ENCODE measurements around the gene CBFA2T2. TPM values are rescaled to one million over a fixed set of nuclear protein-coding genes. Genes with fewer than 3 reads are reported as not detected.
A peak's percentile ranks its signal among the peaks of the same experiment; 100 is the strongest.
"Not testable (repeated sequence)": the region's sequence is repeated elsewhere in the genome, so short reads cannot be mapped to it uniquely, and the experiment has no call there.

CBFA2T2 gene
- total and polyA plus RNA-seq, 5 donors: 5.6 to 13.9 (median 12.0) TPM

- WGBS: 74% methylated on average over 3 of the region's 3 CpGs
- H3K4me3 ChIP-seq (ENCODE audit: low read length): no peak overlapping the region
- H3K4me1 ChIP-seq (ENCODE audit: control insufficient read depth, insufficient read depth, low read length): peaks cover 1% of the 10 kb centered on the region
- ATAC-seq: no peak
- DNase-seq: no peak
- H3K27ac ChIP-seq (ENCODE audit: low read length): no peak overlapping the region
- H3K9me3 ChIP-seq (ENCODE audit: control insufficient read depth, low read length): no peaks in the 10 kb centered on the region
- no peaks in the 10 kb centered on the region for H3K27me3 ChIP-seq (ENCODE audit: control insufficient read depth, insufficient read depth)
- intact Hi-C loops (cut with DNase I): no loop called here
Observed at GRCh38 chr20:33552519-33552918, 62.6 kb downstream of the CBFA2T2 start.

DNA sequence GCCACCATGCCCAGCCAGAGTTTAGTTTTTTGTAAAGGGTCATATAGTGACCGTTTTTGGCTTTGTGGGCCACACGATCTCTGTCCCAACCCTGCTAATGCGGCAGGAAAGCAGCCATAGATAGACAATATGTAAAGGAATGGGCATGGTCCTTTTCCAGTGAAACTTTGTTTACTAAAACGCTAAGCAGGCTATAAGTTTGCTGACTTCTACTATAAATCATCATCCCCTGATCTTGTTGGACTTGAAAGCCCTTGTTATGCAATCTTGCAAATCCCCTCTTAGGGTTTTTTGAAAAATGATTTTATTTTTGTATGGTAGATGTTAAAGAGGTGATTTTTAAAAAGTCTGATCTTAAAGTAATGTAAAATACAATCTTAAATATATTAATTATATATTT is 63.6 kb downstream of the CBFA2T2 start:
- DNase-seq: no peak
- no peak overlapping the region for H3K27ac ChIP-seq (ENCODE audit: low read length)
- 91% methylated on average over 4 of the region's 4 CpGs for WGBS
- intact Hi-C loops (cut with DNase I): no loop called here
- H3K9me3 ChIP-seq (ENCODE audit: control insufficient read depth, low read length): no peaks in the 10 kb centered on the region
- H3K27me3 ChIP-seq (ENCODE audit: control insufficient read depth, insufficient read depth): no peaks in the 10 kb centered on the region
- no peak overlapping the region for H3K4me3 ChIP-seq (ENCODE audit: low read length)
- H3K4me1 ChIP-seq (ENCODE audit: control insufficient read depth, insufficient read depth, low read length): peaks cover 1% of the 10 kb centered on the region
- ATAC-seq: no peak

- intact Hi-C loops (cut with DNase I): no loop called here
- no peaks in the 10 kb centered on the region for H3K9me3 ChIP-seq (ENCODE audit: control insufficient read depth, low read length)
- whole genome bisulfite sequencing: 35% methylated on average over 2 of the region's 2 CpGs
- peaks cover 1% of the 10 kb centered on the region for H3K4me1 ChIP-seq (ENCODE audit: control insufficient read depth, insufficient read depth, low read length)
- ATAC-seq: peak; percentile 86 to 87
- no peak overlapping the region for H3K27ac ChIP-seq (ENCODE audit: low read length)
- H3K4me3 ChIP-seq (ENCODE audit: low read length): no peak overlapping the region
- DNase-seq: no peak
- no peaks in the 10 kb centered on the region for H3K27me3 ChIP-seq (ENCODE audit: control insufficient read depth, insufficient read depth)
Observed at GRCh38 chr20:33554914-33555420, 65.1 kb downstream of the CBFA2T2 start.

GRCh38 chr20:33555755-33556154 is 65.9 kb downstream of the CBFA2T2 start:
- intact Hi-C loops (cut with DNase I): no loop called here
- no peak overlapping the region for H3K4me3 ChIP-seq (ENCODE audit: low read length)
- H3K4me1 ChIP-seq (ENCODE audit: control insufficient read depth, insufficient read depth, low read length): peaks cover 1% of the 10 kb centered on the region
- H3K9me3 ChIP-seq (ENCODE audit: control insufficient read depth, low read length): no peaks in the 10 kb centered on the region
- DNase-seq: no peak
- H3K27me3 ChIP-seq (ENCODE audit: control insufficient read depth, insufficient read depth): no peaks in the 10 kb centered on the region
- no peak for ATAC-seq
- WGBS: 98% methylated on average over 3 of the region's 3 CpGs
- no peak overlapping the region for H3K27ac ChIP-seq (ENCODE audit: low read length)

- DNase-seq (no peak), ATAC-seq (no peak)
- Histone ChIP-seq H3K4me1 (ENCODE audit: control insufficient read depth, insufficient read depth, low read length) (peaks cover 1% of the 10 kb centered on the region), H3K9me3 (ENCODE audit: control insufficient read depth, low read length) (no peaks in the 10 kb centered on the region), H3K27me3 (ENCODE audit: control insufficient read depth, insufficient read depth) (no peaks in the 10 kb centered on the region), H3K4me3 (ENCODE audit: low read length) (no peak overlapping the region), H3K27ac (ENCODE audit: low read length) (no peak overlapping the region)
- 96% methylated on average over 3 of the region's 3 CpGs for WGBS
- intact Hi-C loops (cut with DNase I): no loop called here
Observed at GRCh38 chr20:33556246-33556645, 66.3 kb downstream of the CBFA2T2 start.

DNA sequence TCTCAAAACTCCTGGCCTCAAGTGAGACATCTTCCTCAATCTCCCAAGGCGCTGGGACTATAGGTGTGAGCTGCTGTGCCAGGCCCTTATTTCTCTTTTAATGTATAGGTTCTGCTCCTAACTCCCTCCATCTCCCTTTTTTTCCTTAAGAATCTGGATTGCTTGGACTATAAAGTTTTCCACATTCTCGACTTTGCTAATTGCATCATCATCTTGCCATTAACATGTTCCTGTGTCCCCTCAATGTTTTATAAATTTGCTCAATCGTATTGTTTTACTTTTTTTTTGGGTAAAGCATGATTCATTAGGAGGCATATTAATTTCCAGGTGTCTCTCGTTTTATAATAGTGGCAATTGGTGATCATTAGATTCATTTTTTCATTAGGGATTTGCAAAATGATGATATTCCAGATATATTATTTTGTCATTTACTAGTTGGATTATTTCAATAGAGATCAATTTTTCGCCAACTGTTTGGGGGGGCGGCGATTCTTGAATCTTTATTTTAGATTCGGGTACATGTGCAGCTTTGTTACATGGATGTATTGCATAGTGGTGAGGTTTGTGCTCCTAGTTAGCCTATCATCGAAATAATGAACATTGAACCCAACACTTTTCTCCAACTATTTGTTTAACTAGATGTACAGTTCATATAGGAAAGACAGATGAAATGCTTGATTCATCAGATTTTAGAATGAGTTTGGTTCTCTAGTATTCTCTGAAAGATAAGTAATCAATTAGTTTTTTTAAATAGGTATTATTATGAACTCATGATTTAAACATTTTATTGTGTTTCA is 68.7 kb downstream of the CBFA2T2 start:
- H3K27ac ChIP-seq (ENCODE audit: low read length): no peak overlapping the region
- peaks cover 1% of the 10 kb centered on the region for H3K4me1 ChIP-seq (ENCODE audit: control insufficient read depth, insufficient read depth, low read length)
- H3K4me3 ChIP-seq (ENCODE audit: low read length): no peak overlapping the region
- ATAC-seq (no peak), DNase-seq (no peak)
- intact Hi-C loops (cut with DNase I): no loop called here
- no peaks in the 10 kb centered on the region for H3K9me3 ChIP-seq (ENCODE audit: control insufficient read depth, low read length)
- no peaks in the 10 kb centered on the region for H3K27me3 ChIP-seq (ENCODE audit: control insufficient read depth, insufficient read depth)
- 95% methylated on average over 9 of the region's 9 CpGs for WGBS

- Histone ChIP-seq H3K4me3 (ENCODE audit: low read length) (no peak overlapping the region), H3K27ac (ENCODE audit: low read length) (no peak overlapping the region), H3K9me3 (ENCODE audit: control insufficient read depth, low read length) (no peaks in the 10 kb centered on the region), H3K27me3 (ENCODE audit: control insufficient read depth, insufficient read depth) (no peaks in the 10 kb centered on the region), H3K4me1 (ENCODE audit: control insufficient read depth, insufficient read depth, low read length) (peaks cover under 1% of the 10 kb centered on the region)
- intact Hi-C loops (cut with DNase I): no loop called here
- 93% methylated on average over 2 of the region's 2 CpGs for WGBS
- DNase-seq (no peak), ATAC-seq (no peak)
Observed at GRCh38 chr20:33559212-33559611, 69.3 kb downstream of the CBFA2T2 start.

- 93% methylated on average over 2 of the region's 2 CpGs for WGBS
- Histone ChIP-seq H3K27me3 (ENCODE audit: control insufficient read depth, insufficient read depth) (no peaks in the 10 kb centered on the region), H3K4me3 (ENCODE audit: low read length) (no peak overlapping the region), H3K9me3 (ENCODE audit: control insufficient read depth, low read length) (no peaks in the 10 kb centered on the region), H3K4me1 (ENCODE audit: control insufficient read depth, insufficient read depth, low read length) (no peaks in the 10 kb centered on the region), H3K27ac (ENCODE audit: low read length) (no peak overlapping the region)
- intact Hi-C loops (cut with DNase I): no loop called here
- DNase-seq (no peak), ATAC-seq (no peak)
Observed at GRCh38 chr20:33560026-33560425, 70.1 kb downstream of the CBFA2T2 start.

GRCh38 chr20:33561053-33561452 is 71.2 kb downstream of the CBFA2T2 start:
- H3K27me3 ChIP-seq (ENCODE audit: control insufficient read depth, insufficient read depth); H3K4me1 ChIP-seq (ENCODE audit: control insufficient read depth, insufficient read depth, low read length); H3K9me3 ChIP-seq (ENCODE audit: control insufficient read depth, low read length); H3K4me3 ChIP-seq (ENCODE audit: low read length); ATAC-seq; H3K27ac ChIP-seq (ENCODE audit: low read length); DNase-seq; intact Hi-C loops (cut with DNase I): not testable (repeated sequence)
- 98% methylated on average over 6 of the region's 6 CpGs for WGBS

- Histone ChIP-seq H3K4me3 (ENCODE audit: low read length) (no peak overlapping the region), H3K9me3 (ENCODE audit: control insufficient read depth, low read length) (no peaks in the 10 kb centered on the region), H3K4me1 (ENCODE audit: control insufficient read depth, insufficient read depth, low read length) (no peaks in the 10 kb centered on the region), H3K27ac (ENCODE audit: low read length) (peak overlapping the region; percentile 36), H3K27me3 (ENCODE audit: control insufficient read depth, insufficient read depth) (no peaks in the 10 kb centered on the region)
- peak; percentile 94 for ATAC-seq
- 22% methylated on average over 5 of the region's 5 CpGs for WGBS
- intact Hi-C loops (cut with DNase I): no loop called here
- DNase-seq: peak; percentile 77 to 84 (median 78)
Observed at GRCh38 chr20:33561692-33562601, 72.1 kb downstream of the CBFA2T2 start.

GRCh38 chr20:33563788-33564187 is 73.9 kb downstream of the CBFA2T2 start:
- WGBS: 88% methylated on average over 8 of the region's 8 CpGs
- Histone ChIP-seq H3K27ac (ENCODE audit: low read length) (no peak overlapping the region), H3K4me3 (ENCODE audit: low read length) (no peak overlapping the region), H3K9me3 (ENCODE audit: control insufficient read depth, low read length) (no peaks in the 10 kb centered on the region), H3K27me3 (ENCODE audit: control insufficient read depth, insufficient read depth) (no peaks in the 10 kb centered on the region), H3K4me1 (ENCODE audit: control insufficient read depth, insufficient read depth, low read length) (peaks cover 2% of the 10 kb centered on the region)
- ATAC-seq: no peak
- DNase-seq: no peak
- intact Hi-C loops (cut with DNase I): no loop called here

Measured in right cardiac atrium (tissue), 5 donors.